ENCODE measurements around the gene KCNH1. TPM values are rescaled to one million over a fixed set of nuclear protein-coding genes. Genes with fewer than 3 reads are reported as not detected.

KCNH1 gene
- total RNA-seq, 2 donors from 2014 or later: 0.40 to 0.64 TPM

DNA sequence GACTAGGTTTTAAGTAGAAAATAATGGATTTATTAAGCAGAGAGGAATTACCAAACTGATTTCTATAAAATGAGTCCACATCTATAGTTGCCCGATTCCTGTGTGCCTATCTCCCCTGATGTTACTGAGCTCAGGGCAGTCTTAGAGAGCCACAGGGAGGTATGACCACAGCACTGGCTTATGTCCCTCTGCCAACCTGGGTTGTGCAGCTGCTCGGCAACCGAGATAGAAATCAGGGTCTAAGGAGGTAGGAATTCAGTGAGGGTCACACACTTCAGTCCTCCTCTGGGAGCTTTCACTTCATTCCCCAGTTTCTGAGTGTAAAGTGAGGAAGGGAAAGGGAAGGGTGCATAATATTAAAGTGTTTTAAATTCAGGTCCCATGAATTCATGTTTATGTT lies 386.8 kb downstream of the KCNH1 start:
- intact Hi-C loops (cut with DNase I): no loop called here
- no peak for DNase-seq
- Histone ChIP-seq H3K4me3 (no peak overlapping the region), H3K4me1 (no peaks in the 10 kb centered on the region), H3K9ac (ENCODE audit: low read depth in 2 of 2, low read length in 2 of 2) (no peak overlapping the region), H3K27me3 (no peaks in the 10 kb centered on the region), H3K9me3 (no peaks in the 10 kb centered on the region), H3K36me3 (no peaks in the 10 kb centered on the region), H3K27ac (no peak overlapping the region)
- TF ChIP-seq, protein P1, sequence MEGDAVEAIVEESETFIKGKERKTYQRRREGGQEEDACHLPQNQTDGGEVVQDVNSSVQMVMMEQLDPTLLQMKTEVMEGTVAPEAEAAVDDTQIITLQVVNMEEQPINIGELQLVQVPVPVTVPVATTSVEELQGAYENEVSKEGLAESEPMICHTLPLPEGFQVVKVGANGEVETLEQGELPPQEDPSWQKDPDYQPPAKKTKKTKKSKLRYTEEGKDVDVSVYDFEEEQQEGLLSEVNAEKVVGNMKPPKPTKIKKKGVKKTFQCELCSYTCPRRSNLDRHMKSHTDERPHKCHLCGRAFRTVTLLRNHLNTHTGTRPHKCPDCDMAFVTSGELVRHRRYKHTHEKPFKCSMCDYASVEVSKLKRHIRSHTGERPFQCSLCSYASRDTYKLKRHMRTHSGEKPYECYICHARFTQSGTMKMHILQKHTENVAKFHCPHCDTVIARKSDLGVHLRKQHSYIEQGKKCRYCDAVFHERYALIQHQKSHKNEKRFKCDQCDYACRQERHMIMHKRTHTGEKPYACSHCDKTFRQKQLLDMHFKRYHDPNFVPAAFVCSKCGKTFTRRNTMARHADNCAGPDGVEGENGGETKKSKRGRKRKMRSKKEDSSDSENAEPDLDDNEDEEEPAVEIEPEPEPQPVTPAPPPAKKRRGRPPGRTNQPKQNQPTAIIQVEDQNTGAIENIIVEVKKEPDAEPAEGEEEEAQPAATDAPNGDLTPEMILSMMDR (IDR thresholded peaks at IDR 0.05): no peak

DNA sequence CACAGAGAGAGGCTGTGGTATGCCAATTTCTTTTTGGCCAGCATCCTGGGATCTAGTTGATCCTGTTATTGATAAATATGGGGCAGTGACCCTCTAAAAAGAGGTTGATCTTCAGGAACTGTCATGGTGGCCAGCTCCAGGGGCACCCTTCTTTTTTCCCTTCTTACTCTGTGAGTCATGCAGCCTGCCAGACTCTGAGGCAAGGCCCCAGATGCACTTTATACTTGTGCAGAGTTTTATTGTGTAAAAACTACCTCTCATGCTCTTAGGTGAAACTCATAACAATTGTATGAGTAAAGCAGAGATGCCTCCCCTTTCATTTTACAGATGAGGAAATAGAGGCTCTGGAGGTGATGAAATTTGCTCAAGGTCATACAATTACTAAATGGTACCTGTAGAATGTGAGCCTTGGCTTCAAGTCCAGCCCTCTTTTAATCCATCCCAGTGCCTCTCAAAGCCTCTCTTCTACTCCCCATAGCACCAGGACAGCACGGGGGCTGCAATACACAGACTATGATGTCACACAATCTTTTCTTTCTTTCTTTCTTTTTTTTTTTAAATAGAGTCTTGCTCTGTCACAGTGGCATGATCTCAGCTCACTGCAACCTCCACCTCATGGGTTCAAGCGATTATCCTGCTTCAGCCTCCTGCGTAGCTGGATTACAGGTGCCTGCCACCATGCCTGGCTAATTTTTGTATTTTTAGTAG lies 387.8 kb downstream of the KCNH1 start:
- TF ChIP-seq, protein P1 (IDR thresholded peaks at IDR 0.05): no peak

DNA sequence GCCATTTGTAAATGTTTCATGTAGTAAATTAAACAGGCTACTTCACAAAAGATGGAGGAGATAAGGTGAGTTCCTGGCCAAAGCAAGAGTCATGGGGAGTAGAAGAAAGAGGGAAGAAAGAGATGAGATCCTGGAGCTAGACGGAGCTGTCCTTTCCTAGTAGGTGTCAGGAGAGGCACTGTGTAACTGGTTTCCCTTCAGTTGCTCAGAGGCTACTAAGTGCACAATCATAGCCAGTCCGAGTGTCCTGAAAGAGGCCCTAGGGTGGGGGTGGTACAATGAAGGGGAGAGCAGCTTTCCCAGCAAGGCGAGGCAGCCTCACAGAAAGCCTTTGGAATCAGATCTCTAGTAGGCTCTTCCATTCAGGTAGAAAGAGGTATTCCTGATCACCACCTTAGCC lies 390.9 kb downstream of the KCNH1 start:
- TF ChIP-seq, protein P1 (IDR thresholded peaks at IDR 0.05): no peak
- Histone ChIP-seq H3K27me3 (no peaks in the 10 kb centered on the region), H3K27ac (no peak overlapping the region), H3K36me3 (no peaks in the 10 kb centered on the region), H3K4me1 (no peaks in the 10 kb centered on the region), H3K9ac (ENCODE audit: low read depth in 2 of 2, low read length in 2 of 2) (no peak overlapping the region), H3K4me3 (no peak overlapping the region), H3K9me3 (no peaks in the 10 kb centered on the region)
- intact Hi-C loops (cut with DNase I): no loop called here
- no peak for DNase-seq

More for the DNA sequence above, 387.8 kb downstream of the KCNH1 start:
- Histone ChIP-seq H3K36me3 (no peaks in the 10 kb centered on the region), H3K27me3 (no peaks in the 10 kb centered on the region), H3K9me3 (no peaks in the 10 kb centered on the region), H3K4me1 (no peaks in the 10 kb centered on the region), H3K27ac (no peak overlapping the region), H3K9ac (ENCODE audit: low read depth in 2 of 2, low read length in 2 of 2) (no peak overlapping the region), H3K4me3 (no peak overlapping the region)
- DNase-seq: no peak
- intact Hi-C loops (cut with DNase I): no loop called here

DNA sequence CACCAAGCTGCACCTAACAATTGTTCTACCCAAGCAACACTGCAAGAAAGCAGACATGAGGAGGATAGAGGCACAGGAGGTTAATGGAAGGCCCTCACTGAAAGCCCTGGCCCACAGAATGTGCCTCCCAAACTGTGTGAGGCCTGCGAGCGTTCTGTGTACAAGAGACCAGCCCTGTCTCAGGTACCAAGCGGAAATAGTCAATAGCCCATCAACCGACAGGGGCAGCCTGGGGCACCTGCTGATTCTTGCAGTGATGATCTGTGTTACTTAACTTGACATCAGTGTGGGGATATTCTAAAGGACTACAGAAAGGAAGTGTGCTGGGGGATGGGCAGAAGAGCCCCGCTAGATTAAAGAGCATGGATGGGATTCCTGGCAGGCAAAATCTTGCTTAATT lies 392.4 kb downstream of the KCNH1 start:
- Histone ChIP-seq H3K36me3 (no peaks in the 10 kb centered on the region), H3K9ac (ENCODE audit: low read depth in 2 of 2, low read length in 2 of 2) (no peak overlapping the region), H3K27ac (no peak overlapping the region), H3K27me3 (no peaks in the 10 kb centered on the region), H3K4me1 (no peaks in the 10 kb centered on the region), H3K9me3 (no peaks in the 10 kb centered on the region), H3K4me3 (no peak overlapping the region)
- intact Hi-C loops (cut with DNase I): no loop called here
- DNase-seq: no peak
- TF ChIP-seq, protein P1 (IDR thresholded peaks at IDR 0.05): no peak

DNA sequence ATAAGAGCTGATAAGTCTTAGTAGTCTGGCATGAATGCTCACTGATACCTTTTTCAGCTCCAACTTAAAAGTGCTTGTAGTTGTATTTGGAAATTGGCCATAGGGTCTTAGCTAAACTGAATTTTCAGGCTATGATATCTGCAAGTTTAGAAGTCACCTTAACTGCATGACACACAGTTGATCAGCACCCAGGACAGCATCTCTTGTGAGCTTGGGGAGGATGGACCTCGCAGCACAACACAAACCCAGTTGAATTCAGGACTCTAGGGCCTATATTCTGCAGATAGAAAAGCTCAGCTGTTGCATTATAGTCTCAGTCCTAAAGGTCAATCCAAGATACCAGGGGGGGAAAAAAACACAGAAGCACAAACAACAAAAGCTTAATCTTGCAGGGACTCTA lies 394.3 kb downstream of the KCNH1 start:
- no peaks in the 10 kb centered on the region for H3K9me3 ChIP-seq
- H3K9ac ChIP-seq (ENCODE audit: low read depth in 2 of 2, low read length in 2 of 2): no peak overlapping the region
- no peak overlapping the region for H3K27ac ChIP-seq
- no peak overlapping the region for H3K4me3 ChIP-seq
- no peak for DNase-seq
- intact Hi-C loops (cut with DNase I): no loop called here
- H3K27me3 ChIP-seq: no peaks in the 10 kb centered on the region
- TF ChIP-seq, protein P1 (IDR thresholded peaks at IDR 0.05): no peak
- H3K4me1 ChIP-seq: no peaks in the 10 kb centered on the region
- no peaks in the 10 kb centered on the region for H3K36me3 ChIP-seq
